Neuronal stem cell (in vitro differentiated cells): ENCODE measurements around the gene CSMD2.

Source experiments
- DNase-seq: peaks from one replicate; pipeline ENCODE4 v3.0.0-alpha.2; 2013; ENCODE audit warnings: low spot score
- H2AFZ ChIP-seq: one replicate; pipeline ENCODE4 v1.6.1; 2013; ENCODE audit warnings: mild to moderate bottlenecking, low read length, inconsistent platforms
- H2AK5ac ChIP-seq: 2 replicates; pipeline ENCODE4 v1.6.1; 2013; ENCODE audit warnings: low read depth, mild to moderate bottlenecking, inconsistent platforms, low read length, moderate library complexity, mixed read lengths
- H2BK120ac ChIP-seq: 2 replicates; pipeline ENCODE4 v1.6.1; 2013; ENCODE audit warnings: low read depth, mild to moderate bottlenecking, inconsistent platforms, low read length, moderate library complexity, mixed read lengths
- H2BK12ac ChIP-seq: one replicate; pipeline ENCODE4 v1.6.1; 2013; ENCODE audit warnings: low read length, inconsistent platforms
- H2BK15ac ChIP-seq: 2 replicates; pipeline ENCODE4 v1.6.1; 2013; ENCODE audit warnings: mild to moderate bottlenecking, low read length, inconsistent platforms, mixed read lengths
- H2BK5ac ChIP-seq: one replicate; pipeline ENCODE4 v1.6.1; 2013; ENCODE audit warnings: inconsistent platforms, mild to moderate bottlenecking, low read length, moderate library complexity
- H3K14ac ChIP-seq: one replicate; pipeline ENCODE4 v1.6.1; 2013; ENCODE audit warnings: low read length, inconsistent platforms
- H3K18ac ChIP-seq: 2 replicates; pipeline ENCODE4 v1.6.1; 2013; ENCODE audit warnings: low read length, inconsistent platforms
- H3K23ac ChIP-seq: 2 replicates; pipeline ENCODE4 v1.6.1; 2013; ENCODE audit warnings: low read depth, mild to moderate bottlenecking, mixed read lengths, low read length, inconsistent platforms; ENCODE audit not compliant: poor library complexity
- H3K27ac ChIP-seq: replicated peaks from 3 replicates; pipeline ENCODE4 v1.5.1; 2013; ENCODE audit warnings: low read length, inconsistent platforms
- H3K27me3 ChIP-seq, 3 experiments: 2 replicates each; pipeline ENCODE4 v1.6.1; 2013; ENCODE audit warnings: low read length in 3 of 3, mild to moderate bottlenecking in 2 of 3, inconsistent platforms in 1 of 3, low read depth in 1 of 3, mixed read lengths in 1 of 3, moderate library complexity in 1 of 3; ENCODE audit not compliant: control insufficient read depth in 3 of 3, insufficient read depth in 3 of 3
- H3K36me3 ChIP-seq, 2 donors: replicated peaks in 1 of 2; 2 replicates each; pipeline ENCODE4 v1.6.1; 2013; ENCODE audit warnings: low read length in 2 of 2; ENCODE audit not compliant: control insufficient read depth in 2 of 2, insufficient read depth in 2 of 2
- H3K4ac ChIP-seq: 2 replicates; pipeline ENCODE4 v1.6.1; 2013; ENCODE audit warnings: inconsistent platforms, mild to moderate bottlenecking, low read length, moderate library complexity
- H3K4me1 ChIP-seq, 2 donors: 1 replicate in 1 of 2; 2 replicates in 1 of 2; pipeline ENCODE4 v1.6.1; 2013; ENCODE audit warnings: low read length in 2 of 2, low read depth in 1 of 2; ENCODE audit not compliant: control insufficient read depth in 2 of 2, insufficient read depth in 1 of 2
- H3K4me2 ChIP-seq: one replicate; pipeline ENCODE4 v1.6.1; 2013; ENCODE audit warnings: mild to moderate bottlenecking, low read length, inconsistent platforms; ENCODE audit not compliant: insufficient read depth, poor library complexity, severe bottlenecking
- H3K4me3 ChIP-seq, 2 donors: 2 replicates each; pipeline ENCODE4 v1.5.1; 2013; ENCODE audit warnings: low read length in 2 of 2, mild to moderate bottlenecking in 2 of 2, inconsistent platforms in 1 of 2, moderate library complexity in 1 of 2
- H3K79me1 ChIP-seq: one replicate; pipeline ENCODE4 v1.6.1; 2013; ENCODE audit warnings: low read depth, mild to moderate bottlenecking, inconsistent platforms, low read length, moderate library complexity
- H3K9ac ChIP-seq: one replicate; pipeline ENCODE4 v1.6.1; 2013; ENCODE audit warnings: mild to moderate bottlenecking, low read depth, low read length, inconsistent platforms; ENCODE audit not compliant: poor library complexity
- H3K9me3 ChIP-seq, 2 donors: replicated peaks in 1 of 2; 2 replicates each; pipeline versions ENCODE3 to v1.6.1; 2013; ENCODE audit warnings: low read length in 2 of 2, mild to moderate bottlenecking in 2 of 2, inconsistent platforms in 1 of 2, low read depth in 1 of 2, mixed read lengths in 1 of 2, moderate library complexity in 1 of 2; ENCODE audit not compliant: control insufficient read depth in 2 of 2, insufficient read depth in 1 of 2
- H4K8ac ChIP-seq: one replicate; pipeline ENCODE4 v1.6.1; 2013; ENCODE audit warnings: low read depth, mild to moderate bottlenecking, inconsistent platforms, low read length, moderate library complexity
- H4K91ac ChIP-seq: one replicate; pipeline ENCODE4 v1.6.1; 2013; ENCODE audit warnings: low read length, low read depth, mild to moderate bottlenecking, inconsistent platforms; ENCODE audit not compliant: poor library complexity
- WGBS, 2 donors: extraction: QIAGEN DNeasy Blood & Tissue Kit; methylation state at CpG; one replicate each; pipeline ENCODE4 v1.1.7; 2013; ENCODE audit warnings: missing lambda C conversion rate in 2 of 2, mixed read lengths in 1 of 2; ENCODE audit not compliant: insufficient read length in 2 of 2, insufficient replicate concordance in 1 of 2; ENCODE audit errors: extremely low coverage in 2 of 2; 5-methylcytosine and 5-hydroxymethylcytosine counted together

CSMD2 gene

GRCh38 chr1:33762962-33763361, 402.1 kb downstream of the CSMD2 start:
- no peak for DNase-seq
- H2BK12ac ChIP-seq, result no peak overlapping the region
- H4K8ac ChIP-seq, result no peak overlapping the region
- no peak overlapping the region for H3K4me2 ChIP-seq
- H2BK15ac ChIP-seq, result no peak overlapping the region
- H3K4me1 ChIP-seq, result no peaks in the 10 kb centered on the region
- H2AK5ac ChIP-seq, result no peak overlapping the region
- no peak overlapping the region for H3K4ac ChIP-seq
- H3K4me3 ChIP-seq, result no peak overlapping the region
- H2BK5ac ChIP-seq, result no peak overlapping the region
- no peak overlapping the region for H3K27ac ChIP-seq
- peaks cover 0 to 2% of the 10 kb centered on the region in 2 donors for H3K9me3 ChIP-seq
- no peak overlapping the region for H3K9ac ChIP-seq
- no peak overlapping the region for H3K14ac ChIP-seq
- no peaks in the 10 kb centered on the region for H3K36me3 ChIP-seq
- no peak overlapping the region for H3K18ac ChIP-seq
- H2AFZ ChIP-seq, result no peak overlapping the region
- H3K23ac ChIP-seq, result no peak overlapping the region
- no CpG with 5 or more reads among the region's 2 CpGs for WGBS, 2 donors
- H3K27me3 ChIP-seq, result no peaks in the 10 kb centered on the region
- no peak overlapping the region for H2BK120ac ChIP-seq
- no peaks in the 10 kb centered on the region for H3K79me1 ChIP-seq
- no peak overlapping the region for H4K91ac ChIP-seq

GRCh38 chr1:33762109-33762830, 402.8 kb downstream of the CSMD2 start:
- Histone ChIP-seq H3K4me2 (no peak overlapping the region), H3K4ac (no peak overlapping the region), H3K23ac (no peak overlapping the region), H4K91ac (no peak overlapping the region), H3K36me3 (no peaks in the 10 kb centered on the region), H2BK5ac (no peak overlapping the region), H2BK120ac (no peak overlapping the region), H3K4me1 (no peaks in the 10 kb centered on the region), H2BK12ac (no peak overlapping the region), H3K27ac (no peak overlapping the region), H3K18ac (no peak overlapping the region), H4K8ac (no peak overlapping the region), H3K4me3 (no peak overlapping the region), H3K9me3 (peaks cover 0 to 2% of the 10 kb centered on the region in 2 donors), H2AK5ac (no peak overlapping the region), H3K14ac (no peak overlapping the region), H3K9ac (no peak overlapping the region), H2BK15ac (no peak overlapping the region), H2AFZ (no peak overlapping the region), H3K27me3 (no peaks in the 10 kb centered on the region), H3K79me1 (no peaks in the 10 kb centered on the region)
- WGBS, 2 donors, result no CpG with 5 or more reads among the region's 1 CpG
- DNase-seq, result no peak

DNA sequence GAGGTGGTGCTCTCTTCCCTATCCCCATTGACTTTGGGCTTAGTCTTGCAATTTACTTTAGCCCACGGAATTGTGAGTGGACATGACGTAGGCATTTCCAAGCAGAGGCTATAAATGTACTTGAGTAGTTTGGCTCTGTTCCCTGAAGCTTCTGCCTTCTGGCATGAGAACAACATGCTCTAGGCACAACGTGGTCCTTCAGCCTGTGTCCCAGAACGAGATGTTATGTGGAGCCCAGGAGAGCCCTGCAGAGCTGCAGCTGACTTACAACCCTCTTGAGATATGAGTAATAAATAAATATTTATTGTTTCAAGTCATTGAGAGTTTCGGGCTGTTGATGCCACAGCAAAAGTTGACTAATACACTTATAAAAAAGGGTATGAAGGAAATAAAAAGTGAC, 406.3 kb downstream of the CSMD2 start:
- Histone ChIP-seq H3K18ac (no peak overlapping the region), H4K91ac (no peak overlapping the region), H3K4ac (no peak overlapping the region), H2AFZ (no peak overlapping the region), H2AK5ac (no peak overlapping the region), H2BK120ac (no peak overlapping the region), H3K14ac (no peak overlapping the region), H3K23ac (no peak overlapping the region), H3K27ac (no peak overlapping the region), H3K79me1 (no peaks in the 10 kb centered on the region), H4K8ac (no peak overlapping the region), H3K9me3 (peaks cover 0 to 2% of the 10 kb centered on the region in 2 donors), H3K4me1 (no peaks in the 10 kb centered on the region), H3K4me2 (no peak overlapping the region), H2BK12ac (no peak overlapping the region), H2BK5ac (no peak overlapping the region), H3K36me3 (no peaks in the 10 kb centered on the region), H3K27me3 (no peaks in the 10 kb centered on the region), H3K4me3 (no peak overlapping the region), H2BK15ac (no peak overlapping the region), H3K9ac (no peak overlapping the region)
- WGBS, 2 donors, result no CpG with 5 or more reads among the region's 5 CpGs
- DNase-seq, result no peak

GRCh38 chr1:33753087-33753856, 411.8 kb downstream of the CSMD2 start:
- Histone ChIP-seq H3K23ac (no peak overlapping the region), H3K14ac (no peak overlapping the region), H3K18ac (no peak overlapping the region), H3K9ac (no peak overlapping the region), H2AFZ (no peak overlapping the region), H3K4me3 (no peak overlapping the region), H3K4me1 (no peaks in the 10 kb centered on the region), H2BK120ac (no peak overlapping the region), H3K9me3 (peaks cover 0 to 6% of the 10 kb centered on the region in 2 donors), H2BK12ac (no peak overlapping the region), H2BK15ac (no peak overlapping the region), H3K79me1 (no peaks in the 10 kb centered on the region), H2BK5ac (no peak overlapping the region), H3K36me3 (no peaks in the 10 kb centered on the region), H4K8ac (no peak overlapping the region), H3K4me2 (no peak overlapping the region), H3K27ac (no peak overlapping the region), H2AK5ac (no peak overlapping the region), H3K27me3 (no peaks in the 10 kb centered on the region), H3K4ac (no peak overlapping the region), H4K91ac (no peak overlapping the region)
- no CpG with 5 or more reads among the region's 5 CpGs for WGBS, 2 donors
- DNase-seq, result no peak
